Calu3 (cell line): ENCODE measurements around the gene HOXD10. TPM values are rescaled to one million over a fixed set of nuclear protein-coding genes. Genes with fewer than 3 reads are reported as not detected.
A peak's percentile ranks its signal among the peaks of the same experiment; 100 is the strongest.

Experiments used
- BruUV-seq: library from RNA; stranded (reverse); fragments of 400-500 nt; replicated peaks from 2 replicates; lab custom pipeline; 2021; lab: Mats Ljungman, UMichigan
- CTCF ChIA-PET: fragments of 300-600 bp; sonication (Branson Sonifier 250); formaldehyde crosslinking; loops from one replicate; lab custom pipeline; 2022; ENCODE audit warnings: antibody characterized with exemption; lab: Charles Lee
- DNase-seq: peaks from one replicate; pipeline ENCODE4 v3.0.0; 2022
- H3K27ac Mint-ChIP-seq: one replicate; pipeline ENCODE4 v1.8.0; 2022; ENCODE audit warnings: mixed read lengths; ENCODE audit not compliant: unreplicated experiment
- H3K27me3 Mint-ChIP-seq: one replicate; pipeline ENCODE4 v1.8.0; 2022; ENCODE audit warnings: mixed read lengths; ENCODE audit not compliant: unreplicated experiment
- H3K36me3 Mint-ChIP-seq: one replicate; pipeline ENCODE4 v1.8.0; 2022; ENCODE audit warnings: mild to moderate bottlenecking, moderate library complexity, mixed read lengths; ENCODE audit not compliant: insufficient read depth, unreplicated experiment
- H3K4me1 Mint-ChIP-seq: one replicate; pipeline ENCODE4 v1.8.0; 2022; ENCODE audit warnings: mild to moderate bottlenecking, low read depth, mixed read lengths; ENCODE audit not compliant: unreplicated experiment
- H3K4me3 Mint-ChIP-seq: one replicate; pipeline ENCODE4 v1.8.0; 2022; ENCODE audit warnings: mild to moderate bottlenecking, low read depth, moderate library complexity, mixed read lengths; ENCODE audit not compliant: unreplicated experiment
- H3K9me3 Mint-ChIP-seq: one replicate; pipeline ENCODE4 v1.8.0; 2022; ENCODE audit warnings: low read depth, mixed read lengths; ENCODE audit not compliant: unreplicated experiment
- CTCF ChIP-seq: fragments of 200-600 bp; IDR thresholded peaks from one replicate; pipeline ENCODE4 v1.8.0; 2022; ENCODE audit warnings: antibody characterized with exemption; ENCODE audit not compliant: unreplicated experiment
- intact Hi-C: fragments of 100-400 bp; cut with micrococcal nuclease; formaldehyde crosslinking; loops from one replicate; pipeline ENCODE4 v1.10.0; 2022; ENCODE audit not compliant: unreplicated experiment
- total RNA-seq: library from RNA; stranded (reverse); gene quantifications from 2 replicates; pipeline ENCODE4 v1.2.3, GENCODE V29; 2022

The HOXD10 gene
- total RNA-seq, 1 experiment from 2014 or later, result not detected

GRCh38 chr2:176118601-176119339, 2.2 kb downstream of the HOXD10 start:
- Mint-ChIP-seq H3K36me3 (no peaks in the 10 kb centered on the region), H3K27ac (no peak overlapping the region), H3K4me3 (no peak overlapping the region), H3K4me1 (no peaks in the 10 kb centered on the region), H3K27me3 (peaks cover 67% of the 10 kb centered on the region), H3K9me3 (no peaks in the 10 kb centered on the region)
- CTCF ChIA-PET, result no interaction called here
- peak; percentile 50 for TF ChIP-seq CTCF
- DNase-seq, result no peak
- BruUV-seq, result no TSS peak
- intact Hi-C loops, result no loop called here

GRCh38 chr2:176120364-176121189, 4.0 kb downstream of the HOXD10 start:
- no peaks in the 10 kb centered on the region for H3K36me3 Mint-ChIP-seq
- H3K27me3 Mint-ChIP-seq, result peaks cover 50% of the 10 kb centered on the region
- no peak for TF ChIP-seq CTCF
- H3K27ac Mint-ChIP-seq, result no peak overlapping the region
- DNase-seq, result no peak
- H3K9me3 Mint-ChIP-seq, result no peaks in the 10 kb centered on the region
- BruUV-seq, result no TSS peak
- CTCF ChIA-PET, result interaction anchor here (0.5 to 0.9 kb wide), 2 partner anchors 24 to 684 kb away, joined by 3 to 11 read pairs; no protein-coding TSS in a partner anchor
- no peak overlapping the region for H3K4me3 Mint-ChIP-seq
- intact Hi-C loops, result loop anchor here (10.0 kb wide), 1 partner anchor 1644 kb away; no protein-coding TSS in a partner anchor
- H3K4me1 Mint-ChIP-seq, result no peaks in the 10 kb centered on the region

GRCh38 chr2:176121190-176122051, 4.8 kb downstream of the HOXD10 start:
- BruUV-seq, result no TSS peak
- no peak for TF ChIP-seq CTCF
- Mint-ChIP-seq H3K27ac (no peak overlapping the region), H3K9me3 (no peaks in the 10 kb centered on the region), H3K27me3 (peaks cover 41% of the 10 kb centered on the region), H3K36me3 (no peaks in the 10 kb centered on the region), H3K4me1 (no peaks in the 10 kb centered on the region), H3K4me3 (no peak overlapping the region)
- no peak for DNase-seq
- intact Hi-C loops, result loop anchor here (10.0 kb wide), 1 partner anchor 1643 kb away; no protein-coding TSS in a partner anchor
- CTCF ChIA-PET, result interaction anchor here (0.9 kb wide), 1 partner anchor 683 kb away, joined by 3 read pairs; no protein-coding TSS in a partner anchor

DNA sequence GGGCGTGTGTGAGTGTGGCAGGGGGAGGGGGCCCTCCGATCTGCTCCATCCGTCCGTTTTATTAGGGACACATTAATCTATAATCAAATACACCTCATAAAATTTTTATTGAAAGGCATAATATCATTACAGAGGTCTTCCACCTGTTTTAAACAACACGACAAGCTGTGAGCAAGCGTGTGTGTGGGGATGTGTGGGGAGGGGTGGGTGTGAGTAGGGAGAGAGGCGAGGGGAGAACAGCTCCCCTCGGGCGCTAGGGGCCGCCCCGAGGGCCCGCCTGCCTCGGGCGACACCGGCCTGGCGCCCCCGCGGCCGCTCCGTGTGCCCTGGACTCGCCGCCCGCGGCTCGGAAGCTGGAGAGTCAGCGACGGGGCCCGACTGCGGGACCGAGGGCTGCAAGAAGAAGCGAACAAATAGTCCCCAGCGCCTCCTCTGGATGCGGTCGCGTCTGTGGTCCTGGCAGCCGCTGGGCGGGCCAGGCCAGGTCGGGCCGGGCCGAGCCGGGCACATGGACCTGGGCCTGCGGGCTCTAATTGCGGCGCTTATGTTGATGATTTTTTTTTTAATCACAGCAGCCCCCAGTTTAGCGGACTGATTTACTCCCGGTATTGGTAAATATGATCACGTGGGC, 5.6 kb downstream of the HOXD10 start:
- BruUV-seq, result no TSS peak
- no peaks in the 10 kb centered on the region for H3K4me1 Mint-ChIP-seq
- CTCF ChIA-PET, result no interaction called here
- H3K27me3 Mint-ChIP-seq, result peaks cover 34% of the 10 kb centered on the region
- no peaks in the 10 kb centered on the region for H3K36me3 Mint-ChIP-seq
- intact Hi-C loops, result loop anchor here (10.0 kb wide), 1 partner anchor 1643 kb away; no protein-coding TSS in a partner anchor
- no peaks in the 10 kb centered on the region for H3K9me3 Mint-ChIP-seq
- TF ChIP-seq CTCF, result no peak
- no peak overlapping the region for H3K27ac Mint-ChIP-seq
- no peak overlapping the region for H3K4me3 Mint-ChIP-seq
- DNase-seq, result no peak
